Measurements from ENCODE around the gene ZIC2.
"Not testable (repeated sequence)": the region's sequence is repeated elsewhere in the genome, so short reads cannot be mapped to it uniquely, and the experiment has no call there.

ZIC2 gene

GRCh38 chr13:100019780-100020356 lies 38.3 kb downstream of the ZIC2 start:
- no peak for DNase-seq (ENCODE audit: low read depth in 2 of 2)

- no peak for DNase-seq (ENCODE audit: low read depth in 2 of 2)
These were observed 41.2 kb downstream of the ZIC2 start for GRCh38 chr13:100022798-100023197.

- no peak for DNase-seq (ENCODE audit: low read depth in 2 of 2)
These were observed 42.4 kb downstream of the ZIC2 start for GRCh38 chr13:100024023-100024422.

- no peak for DNase-seq (ENCODE audit: low read depth in 2 of 2)
These were observed 48.3 kb downstream of the ZIC2 start for GRCh38 chr13:100029933-100030332.

GRCh38 chr13:100032642-100033041 lies 51.1 kb downstream of the ZIC2 start:
- not testable (repeated sequence) for DNase-seq (ENCODE audit: low read depth in 2 of 2)

- DNase-seq (ENCODE audit: low read depth in 2 of 2), result no peak
These were observed 54.4 kb downstream of the ZIC2 start for GRCh38 chr13:100035936-100036335.

Measured in stimulated activated CD4-positive, alpha-beta T cell treated with anti-CD3 and anti-CD28 coated beads, Interleukin-4, amount 100 ng/mL, for 48 hours (primary cell).